ENCODE data around the gene MAP2K3.

DNA sequence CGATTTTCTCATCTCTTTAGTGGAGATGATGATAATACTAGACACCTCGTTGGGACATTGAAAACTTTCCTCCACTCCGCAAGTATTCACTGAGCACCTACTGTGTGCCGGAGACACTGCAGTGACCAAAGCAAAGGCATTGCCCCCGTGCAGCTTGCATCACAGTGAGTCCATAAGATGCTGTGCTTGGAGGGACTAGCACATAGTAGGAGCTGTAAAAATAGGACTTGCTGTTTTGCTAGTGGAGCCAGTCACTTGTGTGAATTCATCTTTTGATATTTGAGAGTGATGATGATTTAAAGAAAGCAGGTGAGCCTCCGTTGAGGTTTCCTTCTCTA lies 5.3 kb upstream of the MAP2K3 start:
- TF ChIP-seq, protein P1, sequence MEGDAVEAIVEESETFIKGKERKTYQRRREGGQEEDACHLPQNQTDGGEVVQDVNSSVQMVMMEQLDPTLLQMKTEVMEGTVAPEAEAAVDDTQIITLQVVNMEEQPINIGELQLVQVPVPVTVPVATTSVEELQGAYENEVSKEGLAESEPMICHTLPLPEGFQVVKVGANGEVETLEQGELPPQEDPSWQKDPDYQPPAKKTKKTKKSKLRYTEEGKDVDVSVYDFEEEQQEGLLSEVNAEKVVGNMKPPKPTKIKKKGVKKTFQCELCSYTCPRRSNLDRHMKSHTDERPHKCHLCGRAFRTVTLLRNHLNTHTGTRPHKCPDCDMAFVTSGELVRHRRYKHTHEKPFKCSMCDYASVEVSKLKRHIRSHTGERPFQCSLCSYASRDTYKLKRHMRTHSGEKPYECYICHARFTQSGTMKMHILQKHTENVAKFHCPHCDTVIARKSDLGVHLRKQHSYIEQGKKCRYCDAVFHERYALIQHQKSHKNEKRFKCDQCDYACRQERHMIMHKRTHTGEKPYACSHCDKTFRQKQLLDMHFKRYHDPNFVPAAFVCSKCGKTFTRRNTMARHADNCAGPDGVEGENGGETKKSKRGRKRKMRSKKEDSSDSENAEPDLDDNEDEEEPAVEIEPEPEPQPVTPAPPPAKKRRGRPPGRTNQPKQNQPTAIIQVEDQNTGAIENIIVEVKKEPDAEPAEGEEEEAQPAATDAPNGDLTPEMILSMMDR (conservative IDR thresholded peaks at IDR 0.05; ENCODE audit: low read length) = no peak
- TF ChIP-seq EZH2phosphoT487 (IDR thresholded peaks at IDR 0.05; ENCODE audit: borderline replicate concordance, low read depth, low read length) = no peak
